Measurements from ENCODE around the gene TRPM3.

The TRPM3 gene

DNA sequence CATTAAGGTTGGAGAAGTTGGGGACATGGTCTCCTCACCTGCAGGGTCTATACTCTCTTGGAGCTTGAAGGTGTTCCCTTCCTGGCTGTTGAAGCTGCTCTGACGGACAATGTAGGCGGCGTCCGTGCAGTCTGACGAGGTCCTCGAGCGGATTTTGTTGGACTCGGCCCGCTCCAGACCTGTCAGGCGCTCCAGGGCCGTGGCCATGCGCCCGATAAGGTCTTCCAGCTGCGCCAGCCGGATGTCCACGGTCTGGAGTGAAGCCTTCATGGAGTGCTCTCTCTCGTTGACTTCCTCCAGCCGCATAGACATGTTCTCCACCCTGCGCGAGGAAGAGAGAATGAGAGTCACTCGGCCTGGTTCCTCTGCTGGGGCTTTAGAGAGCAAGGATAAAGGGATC lies 584.3 kb downstream of the TRPM3 start:
- no peak for DNase-seq

DNA sequence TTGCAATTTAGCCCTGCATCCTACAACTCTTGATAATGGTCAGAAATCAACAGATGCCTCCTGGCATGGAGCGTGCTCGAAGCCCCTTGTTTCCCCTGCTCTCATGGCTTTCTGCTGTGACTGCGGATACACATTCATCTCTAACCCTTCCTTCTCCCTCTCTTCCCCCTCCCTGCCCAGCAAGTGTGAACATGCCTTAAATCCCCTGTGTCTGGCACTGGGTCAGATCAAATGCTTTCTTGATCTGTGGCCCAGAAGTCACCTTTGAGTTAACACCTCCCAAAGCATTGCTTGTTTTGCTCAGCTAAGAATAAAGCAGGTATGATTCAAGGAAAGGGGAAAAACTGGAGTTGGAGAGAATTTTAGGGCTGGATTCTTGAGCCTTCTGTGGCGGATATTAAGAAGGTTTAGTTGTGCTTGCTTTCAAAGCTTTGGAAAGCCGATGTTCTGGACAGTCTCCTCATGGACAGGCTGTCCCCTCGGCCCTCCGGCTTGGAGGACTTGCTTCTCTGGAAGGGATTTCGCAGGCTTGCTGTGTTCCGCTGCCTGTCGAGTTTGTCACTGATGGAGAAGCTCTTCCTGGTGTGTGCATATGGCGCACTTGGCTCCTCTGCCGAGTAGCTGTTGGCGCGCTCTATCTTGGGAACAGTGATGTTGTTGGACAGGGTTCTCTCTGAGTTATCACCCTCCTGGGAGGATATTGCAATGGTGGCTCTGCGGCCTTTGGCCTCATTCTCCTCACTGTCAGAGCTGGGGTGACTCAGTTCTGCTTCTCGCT lies 585.7 kb downstream of the TRPM3 start:
- no peak for DNase-seq

DNA sequence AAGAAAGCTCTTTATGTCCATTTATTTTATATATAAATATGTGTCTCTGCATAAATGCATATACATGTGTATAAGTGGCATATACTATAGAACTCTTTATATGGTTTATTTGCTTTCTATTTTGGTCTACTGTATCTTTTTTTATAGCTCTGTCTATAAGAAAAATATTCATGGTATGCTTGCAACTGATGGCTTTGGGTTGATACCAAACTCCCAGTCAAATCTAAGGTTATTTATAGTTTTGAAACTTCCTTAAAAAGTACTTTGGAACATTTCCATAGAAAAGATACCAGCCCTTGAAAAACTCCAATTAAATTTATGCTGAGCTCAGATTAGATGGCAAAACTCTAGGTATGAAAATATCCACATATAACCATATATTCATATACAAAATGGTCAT lies 587.0 kb downstream of the TRPM3 start:
- no peak for DNase-seq

DNA sequence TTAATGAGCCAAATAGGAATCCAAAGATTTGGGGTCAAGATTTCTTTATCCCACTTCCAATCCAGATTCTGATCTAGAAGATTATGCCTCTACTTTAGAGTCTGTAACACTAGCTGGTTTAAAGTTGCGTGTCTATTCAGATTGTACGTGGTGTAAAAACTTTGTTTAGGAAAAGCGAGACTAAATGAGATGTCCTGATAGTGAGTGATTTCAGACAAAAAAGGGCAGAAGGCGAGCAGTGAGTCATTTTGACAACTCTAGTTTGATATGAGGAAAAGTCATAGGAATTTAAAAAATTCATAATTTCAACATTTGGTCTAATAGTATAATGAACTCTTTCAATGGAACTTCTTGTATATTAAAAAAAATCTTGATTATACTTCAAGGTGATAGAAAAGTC lies 587.4 kb downstream of the TRPM3 start:
- DNase-seq = no peak

DNA sequence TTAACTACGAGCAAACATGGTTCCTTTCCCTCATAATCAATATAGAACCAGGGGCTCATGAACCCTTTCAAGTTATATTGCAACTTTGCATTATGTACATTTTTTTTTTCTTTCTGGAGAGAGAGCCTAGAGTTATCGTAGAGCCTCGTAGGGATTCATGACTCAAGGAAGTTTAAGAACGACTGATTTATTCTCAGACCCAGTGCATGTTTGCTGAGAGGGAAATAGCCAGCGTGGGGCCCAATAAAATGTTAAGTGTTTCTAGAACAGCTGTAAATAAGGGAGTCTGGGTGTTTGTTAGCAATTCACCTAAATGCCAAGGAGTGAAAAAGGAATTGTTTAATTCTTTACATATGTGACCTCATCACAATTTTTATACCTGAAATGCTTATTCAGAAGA lies 587.9 kb downstream of the TRPM3 start:
- DNase-seq = no peak

DNA sequence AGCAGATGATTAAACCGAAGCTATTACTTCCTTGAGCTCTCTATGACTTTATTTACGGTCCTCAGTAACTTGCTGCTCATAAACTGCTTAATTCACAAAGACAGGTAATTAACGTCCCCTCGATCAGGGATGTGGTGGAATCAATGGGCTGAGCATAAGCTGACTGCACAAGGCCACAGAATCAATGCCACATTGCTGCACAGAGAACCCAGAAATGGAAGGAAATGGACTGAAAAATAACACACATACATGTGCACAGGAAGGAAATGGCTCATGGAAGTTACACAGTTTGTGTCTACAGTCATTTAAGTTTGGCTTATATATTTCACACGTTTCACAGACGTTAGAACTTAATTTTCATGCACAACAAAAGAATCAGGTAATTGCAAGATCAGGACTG lies 588.7 kb downstream of the TRPM3 start:
- DNase-seq = no peak

DNA sequence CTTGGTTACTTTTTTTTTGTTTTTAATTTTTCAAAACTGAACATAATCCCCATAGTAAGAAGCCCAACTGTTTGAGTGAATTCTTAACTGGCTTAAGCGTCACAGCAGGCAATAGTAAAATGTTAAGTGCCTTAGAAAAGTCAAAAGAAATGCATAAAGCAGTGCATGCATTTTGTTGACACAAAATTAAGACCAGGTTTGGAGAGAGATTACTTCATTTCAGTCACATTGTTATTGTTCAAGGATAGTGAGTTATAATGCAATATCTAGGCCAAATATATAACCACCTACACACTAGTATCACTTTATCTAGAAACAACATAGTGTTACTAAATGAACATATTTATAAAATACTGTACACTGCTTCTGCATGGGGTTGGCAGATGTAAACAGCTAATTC lies 590.1 kb downstream of the TRPM3 start:
- DNase-seq = no peak

DNA sequence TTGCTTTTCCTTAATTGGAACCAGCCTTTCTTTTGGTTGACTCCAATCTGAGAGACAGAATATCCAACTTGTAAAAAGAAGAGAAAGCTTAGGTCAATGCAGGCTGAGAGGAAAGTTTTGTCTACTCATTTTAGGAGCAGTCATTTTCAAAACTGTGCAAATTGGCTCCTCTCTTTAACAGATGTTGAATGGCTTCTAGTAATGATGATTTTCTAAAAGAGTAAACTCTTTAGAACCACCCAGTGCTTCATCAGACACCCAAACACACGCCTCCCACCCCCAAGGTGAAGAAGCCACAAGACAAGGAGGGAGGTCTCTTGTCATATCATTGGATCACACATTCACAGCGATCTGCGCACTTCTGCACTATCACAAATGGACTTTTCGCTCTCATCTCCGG lies 590.7 kb downstream of the TRPM3 start:
- no peak for DNase-seq

DNA sequence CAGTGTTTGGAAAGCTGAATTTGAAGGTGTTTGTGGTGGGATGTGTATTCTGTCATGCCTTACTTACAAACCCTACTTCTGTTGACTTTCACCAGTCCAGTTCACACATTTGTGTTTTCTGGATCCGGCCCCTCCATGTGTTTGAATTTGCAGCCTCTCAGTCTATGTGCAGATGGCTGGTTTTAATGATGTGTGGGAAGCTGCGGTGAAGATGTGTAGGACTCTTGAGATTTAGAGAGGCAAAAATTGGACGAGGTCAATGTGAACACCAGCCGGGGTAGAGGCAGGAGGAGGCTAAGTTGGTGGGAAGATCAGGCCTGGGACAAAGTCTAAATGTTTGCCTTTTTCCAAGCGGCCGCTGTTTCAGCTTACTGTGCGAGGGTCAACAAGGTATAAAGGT lies 591.6 kb downstream of the TRPM3 start:
- DNase-seq = no peak

DNA sequence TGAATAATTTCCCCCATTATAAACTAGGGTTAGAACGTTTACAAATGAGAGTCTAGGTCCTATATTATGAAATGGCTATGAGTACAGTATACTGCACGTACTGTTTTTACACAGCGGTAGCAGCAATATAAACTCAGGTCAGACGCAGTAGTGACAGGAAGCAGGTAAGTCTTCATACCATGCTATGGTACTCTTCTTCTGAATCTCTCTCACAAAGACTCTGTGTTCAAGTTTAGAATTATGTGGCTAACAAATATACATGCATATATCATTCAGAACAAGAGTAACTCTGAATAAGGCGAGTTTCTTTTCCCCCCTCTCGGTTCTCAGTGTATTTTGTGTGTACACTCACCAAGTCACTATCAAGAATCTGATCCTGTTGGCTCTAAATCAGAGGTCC lies 592.0 kb downstream of the TRPM3 start:
- no peak for DNase-seq

DNA sequence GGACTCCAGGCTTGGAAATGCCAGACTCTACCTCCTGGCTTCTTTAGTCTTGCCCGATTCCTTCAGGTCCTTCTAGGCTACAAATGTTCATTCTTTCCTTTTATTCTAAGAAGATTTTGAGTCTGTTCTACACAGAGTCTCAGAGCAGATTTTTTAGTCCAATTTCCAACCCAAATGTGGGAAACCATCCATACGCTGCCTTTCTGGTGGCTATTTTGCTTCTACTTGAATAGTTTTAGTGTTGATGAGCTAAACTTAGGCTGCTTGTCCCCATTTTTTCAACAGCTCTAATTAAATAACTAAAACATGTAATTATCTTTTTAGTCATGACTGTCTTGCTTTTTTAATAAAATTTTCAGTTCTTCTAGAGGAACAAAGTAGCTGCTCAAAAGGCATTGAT lies 594.5 kb downstream of the TRPM3 start:
- DNase-seq = no peak

DNA sequence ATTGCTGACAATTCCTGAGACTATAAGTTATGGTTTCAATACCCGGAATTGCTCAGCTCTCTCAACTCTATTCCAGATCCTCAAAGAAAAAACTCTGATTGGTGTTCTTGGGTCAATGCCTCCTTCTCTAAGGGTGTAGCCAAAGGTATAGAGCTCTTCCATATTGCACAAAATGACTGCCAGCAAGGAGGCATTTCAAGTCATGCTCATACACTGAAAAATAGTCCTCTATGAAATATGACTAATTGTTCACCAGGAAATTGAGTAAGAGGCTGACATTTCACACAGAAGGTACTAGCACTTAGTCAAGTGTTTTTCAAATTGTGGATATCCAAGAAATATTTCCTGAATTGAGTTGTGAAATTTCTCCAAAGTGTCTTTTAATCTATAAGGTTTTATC lies 595.9 kb downstream of the TRPM3 start:
- no peak for DNase-seq

DNA sequence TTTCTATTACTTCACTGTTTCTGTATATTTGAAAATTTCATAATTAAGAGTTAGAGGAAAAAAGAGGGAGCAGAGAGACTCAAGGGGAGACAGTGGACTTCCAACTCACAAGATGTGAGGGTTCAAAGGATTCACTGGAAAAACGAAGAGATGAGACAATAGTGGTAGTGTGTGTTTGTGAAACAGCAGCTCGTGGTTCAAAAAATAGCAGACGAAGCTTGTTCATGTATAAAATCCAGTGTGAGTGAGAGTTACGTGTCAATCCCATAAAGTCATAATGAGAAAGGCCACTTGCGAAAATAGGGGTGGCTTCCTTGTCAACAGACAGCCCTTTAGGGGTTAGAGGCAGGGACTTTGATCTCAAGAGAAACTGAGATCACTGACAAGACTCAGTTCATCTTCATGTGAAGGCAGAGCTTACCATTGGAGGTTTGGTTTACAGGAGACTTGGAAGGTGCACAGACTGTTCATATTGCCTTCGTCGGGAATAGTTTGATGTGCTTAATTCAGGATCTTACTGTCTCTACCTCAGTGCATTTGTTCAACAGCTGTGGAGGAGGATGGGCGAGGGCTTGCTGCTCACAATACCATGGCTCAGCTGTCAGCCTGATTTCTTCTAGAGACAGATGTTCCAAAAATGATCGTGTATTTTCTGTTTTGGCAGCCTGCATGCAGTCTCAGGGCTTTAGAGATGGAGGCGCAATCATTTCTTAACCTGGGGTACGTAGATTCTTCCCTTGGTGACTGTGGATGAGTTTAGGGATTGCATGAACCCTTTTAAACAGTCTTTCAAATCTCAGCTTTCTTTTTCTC lies 601.3 kb downstream of the TRPM3 start:
- DNase-seq = no peak

DNA sequence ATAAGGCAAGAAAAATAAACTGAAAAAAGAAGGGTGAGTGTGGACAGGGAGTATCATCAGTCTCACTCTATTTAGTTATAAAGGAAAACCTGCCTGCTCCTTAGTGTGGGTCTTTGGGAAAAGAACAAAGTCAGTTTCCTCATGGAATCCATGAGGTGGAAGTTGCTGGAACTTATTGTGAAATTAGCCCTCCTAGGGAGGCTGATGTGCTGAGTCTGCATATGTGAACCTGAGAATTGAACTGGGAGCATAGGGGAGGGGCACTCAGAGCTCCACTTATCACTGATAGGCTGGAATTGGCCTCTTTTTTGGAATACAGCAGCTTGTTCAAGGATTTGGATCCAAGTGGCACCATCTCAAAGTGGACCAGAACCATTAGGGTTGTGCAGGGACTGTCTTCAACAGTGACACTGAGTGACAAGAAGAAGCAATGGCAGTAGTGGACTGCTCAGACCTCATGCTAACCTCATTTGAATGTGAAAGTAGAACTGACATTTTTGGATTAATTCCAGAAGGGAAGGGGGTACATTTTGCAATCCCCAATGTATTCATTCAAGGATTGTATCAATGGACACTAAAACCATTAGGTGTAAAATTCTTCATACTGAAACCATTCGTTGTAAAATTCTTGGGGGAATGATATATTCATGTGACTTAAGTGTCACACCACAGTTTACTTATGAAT lies 603.4 kb downstream of the TRPM3 start:
- no peak for DNase-seq

DNA sequence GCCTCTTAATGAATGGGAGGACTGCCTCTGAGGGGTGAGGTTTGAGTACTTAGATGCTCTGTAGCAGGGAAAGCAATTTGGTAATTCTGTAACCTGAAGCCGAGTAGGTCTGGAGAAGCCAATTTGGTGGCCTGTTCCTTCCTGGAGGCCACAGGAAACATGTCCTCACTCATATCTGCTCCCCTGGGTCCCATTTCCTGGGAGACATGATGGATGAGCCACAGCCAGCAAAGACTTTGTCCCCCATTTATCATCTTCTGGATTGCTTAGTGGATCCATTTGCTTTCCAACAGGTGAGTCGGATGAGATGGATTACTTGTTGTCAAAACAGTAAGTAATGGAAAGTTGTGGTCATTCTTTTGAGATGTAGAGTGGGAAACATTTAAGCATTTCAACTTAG lies 607.1 kb downstream of the TRPM3 start:
- DNase-seq = no peak

DNA sequence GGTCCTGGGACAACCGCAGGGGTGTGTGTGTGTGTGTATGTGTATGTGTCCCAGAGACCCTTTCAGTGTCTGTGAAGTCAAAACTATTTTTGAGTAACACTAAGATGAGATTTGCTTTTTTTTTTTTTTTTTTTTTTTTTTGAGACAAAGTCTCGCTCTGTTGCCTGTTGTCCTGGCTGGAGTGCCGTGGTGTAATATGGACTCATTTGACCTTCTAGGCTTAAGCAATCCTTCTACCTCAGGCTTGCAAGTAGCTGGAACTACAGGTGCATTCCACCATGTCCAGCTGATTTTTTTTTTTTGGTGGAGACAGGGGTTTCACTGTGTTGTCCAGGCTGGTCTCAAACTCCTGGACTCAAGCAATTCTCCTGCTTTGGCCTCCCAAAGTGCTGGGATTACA lies 609.6 kb downstream of the TRPM3 start:
- no peak for DNase-seq

DNA sequence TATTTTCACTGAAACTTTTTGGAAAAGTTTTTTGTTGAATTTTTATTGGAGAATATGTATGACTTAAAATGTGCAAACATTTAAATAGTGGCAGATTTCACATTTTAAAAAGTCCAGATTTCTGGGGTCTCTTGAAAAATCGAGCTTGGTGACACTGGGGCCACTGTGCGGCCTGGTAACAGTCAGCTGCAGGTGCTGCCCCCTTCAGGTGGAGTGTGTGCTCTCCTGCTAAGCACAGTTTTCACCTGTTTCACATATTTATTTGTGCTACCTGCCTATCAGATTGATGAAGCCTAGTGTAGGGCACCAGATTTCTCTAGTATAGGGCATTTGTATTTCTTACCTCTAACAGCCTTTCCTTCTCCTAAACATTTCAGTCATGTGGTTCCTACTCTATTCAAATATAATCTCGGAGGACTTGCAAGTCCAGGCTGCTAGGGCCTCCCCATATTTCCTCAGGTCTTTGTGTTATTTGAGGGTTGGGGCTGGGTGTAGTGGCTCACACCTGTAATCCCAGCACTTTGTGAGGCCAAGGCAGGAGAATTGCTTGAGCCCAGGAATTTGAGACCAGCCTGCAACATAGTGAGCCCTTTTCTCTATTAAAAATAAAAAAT lies 611.2 kb downstream of the TRPM3 start:
- no peak for DNase-seq

DNA sequence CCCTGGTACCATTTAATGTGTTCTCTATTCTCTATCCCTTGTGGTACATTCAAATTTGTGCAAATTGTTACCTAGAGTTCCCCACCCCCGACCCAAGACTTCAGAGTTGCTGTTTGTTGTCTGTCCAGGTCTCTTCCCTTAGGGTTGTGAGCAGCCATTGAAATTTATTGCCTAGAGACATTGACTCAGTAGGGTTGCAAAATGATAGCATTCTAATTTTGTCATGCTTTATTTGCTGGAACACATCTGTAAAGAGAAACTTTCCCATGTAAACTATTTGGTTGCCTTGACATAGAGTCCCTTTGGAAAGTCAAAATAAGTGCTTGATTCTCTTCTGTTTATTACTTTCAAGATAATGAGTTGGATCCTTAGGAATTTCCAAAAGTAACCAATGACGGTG lies 615.3 kb downstream of the TRPM3 start:
- DNase-seq = no peak

DNA sequence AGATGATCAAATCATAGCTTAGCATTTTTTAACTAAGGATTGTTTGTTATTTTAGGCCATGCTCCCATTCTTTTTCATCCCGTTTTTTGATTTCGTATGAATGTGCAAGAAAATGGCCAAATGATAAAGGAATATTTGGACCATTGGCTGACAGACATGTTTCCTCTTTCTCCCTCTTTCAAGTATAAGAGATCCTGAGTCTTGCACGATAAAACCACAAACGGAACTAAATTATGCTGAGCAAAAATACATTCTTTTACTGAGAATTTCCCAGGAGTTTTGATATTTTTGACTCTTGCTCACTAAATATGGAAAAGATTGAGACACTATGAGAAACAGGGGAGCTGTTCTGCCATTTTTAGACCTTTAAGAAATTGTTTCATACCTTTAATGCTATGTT lies 616.6 kb downstream of the TRPM3 start:
- DNase-seq = no peak

DNA sequence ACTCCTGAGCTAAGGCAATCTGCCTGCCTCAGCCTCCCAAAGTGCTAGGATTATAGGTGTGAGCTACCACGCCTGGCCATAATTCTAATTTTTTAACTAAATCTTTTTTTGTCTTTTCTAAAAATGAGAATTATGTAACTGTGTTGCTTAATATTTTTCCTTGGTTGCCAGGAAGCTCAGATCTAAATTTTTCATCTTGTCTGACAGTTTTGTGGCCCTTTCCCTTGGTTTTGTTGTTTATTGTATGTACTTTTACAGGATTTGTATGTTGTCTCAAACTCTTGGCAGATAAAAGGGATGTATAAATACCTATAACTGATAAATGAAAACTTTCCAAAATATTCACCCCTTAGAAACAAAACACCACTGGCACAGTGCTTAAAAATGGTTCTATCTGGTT lies 618.7 kb downstream of the TRPM3 start:
- DNase-seq = no peak

DNA sequence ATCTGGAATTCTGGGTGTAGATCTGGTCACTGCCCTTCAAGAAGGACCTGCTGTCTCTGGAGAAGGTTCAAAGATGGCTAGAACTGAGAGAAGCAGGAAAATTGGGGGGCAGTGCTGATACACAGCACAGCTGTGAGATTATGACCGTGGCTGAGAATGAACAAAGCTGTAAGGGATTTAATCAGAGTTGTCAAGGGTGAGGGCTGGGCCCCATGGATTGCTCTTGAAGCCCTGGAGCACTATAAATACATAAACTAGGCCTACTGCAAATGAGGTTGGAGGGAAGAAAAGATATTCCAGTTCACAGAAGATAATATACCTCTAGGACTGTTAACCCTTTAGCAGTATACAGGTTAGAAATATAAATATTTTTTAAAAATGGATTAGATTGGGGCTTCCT lies 620.6 kb downstream of the TRPM3 start:
- no peak for DNase-seq

DNA sequence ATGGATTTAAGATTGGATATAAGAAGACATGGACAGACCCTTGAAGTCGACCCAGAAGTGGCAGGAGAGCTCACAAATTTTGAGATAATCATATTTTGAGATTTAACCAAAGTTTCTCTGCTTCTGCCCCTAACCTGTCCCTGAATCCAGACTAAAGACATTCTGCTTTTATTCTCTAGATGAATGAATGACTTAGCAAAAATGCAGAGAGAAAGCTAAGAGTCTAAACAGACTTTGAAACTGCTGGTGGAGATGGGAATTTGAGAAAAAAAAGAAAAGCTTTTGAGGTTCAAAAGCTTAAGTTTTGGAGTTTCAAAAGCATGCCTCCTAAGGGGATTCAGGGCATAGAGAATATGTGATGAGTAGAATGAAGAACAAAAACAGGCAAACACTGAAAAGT lies 621.8 kb downstream of the TRPM3 start:
- no peak for DNase-seq

DNA sequence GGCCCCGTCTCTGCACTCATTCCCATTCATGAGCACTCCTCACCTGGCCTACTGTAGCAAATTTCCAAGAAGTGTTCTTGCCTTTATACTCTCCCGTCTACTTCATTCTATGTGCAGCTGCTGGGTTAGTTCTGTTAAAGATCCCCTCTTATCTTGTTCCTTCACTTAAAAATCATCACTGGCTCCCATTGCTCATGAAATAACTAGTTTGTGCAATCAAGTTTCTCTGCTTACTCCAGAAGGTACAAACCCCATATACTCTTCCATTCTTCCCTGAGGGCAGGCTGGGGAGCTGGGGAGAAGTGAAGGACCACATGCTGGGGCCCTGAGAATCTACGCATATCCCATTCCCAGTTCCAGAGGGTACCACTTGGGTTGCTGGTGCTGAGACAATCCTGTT lies 622.6 kb downstream of the TRPM3 start:
- DNase-seq = no peak

DNA sequence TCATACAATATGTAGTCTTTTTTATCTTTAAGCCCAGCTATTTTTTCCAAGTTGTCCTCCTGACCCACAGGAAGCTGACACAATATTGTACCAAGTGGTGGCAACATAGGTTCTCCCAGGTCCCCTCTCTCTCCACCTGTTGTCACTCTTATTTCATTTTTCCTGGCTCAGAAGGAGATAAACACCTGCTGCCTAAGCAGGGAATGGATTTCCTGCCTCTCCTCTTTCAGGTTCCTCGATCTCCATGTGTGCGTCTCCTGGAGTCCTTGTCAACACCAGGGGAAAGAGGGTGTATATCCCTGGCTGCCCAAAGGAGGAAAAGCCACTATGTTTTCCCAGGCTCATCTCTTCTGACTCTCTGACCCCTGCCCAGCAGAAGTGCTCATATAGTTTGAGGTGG lies 625.2 kb downstream of the TRPM3 start:
- no peak for DNase-seq
